HepG2 (cell line): ENCODE data around the gene ZNF282. TPM values are rescaled to one million over a fixed set of nuclear protein-coding genes. Genes with fewer than 3 reads are reported as not detected.

Experiments used
- FOXJ3 ChIP-seq: sonication (generic); formaldehyde crosslinking; IDR thresholded peaks from 2 replicates; pipeline ENCODE4 v1.4.0; 2020; ENCODE audit warnings: missing genetic modification reagents, mild to moderate bottlenecking, borderline replicate concordance
- MAFG ChIP-seq: sonication (generic); formaldehyde crosslinking; IDR thresholded peaks from 2 replicates; pipeline ENCODE4 v1.5.1; 2020; ENCODE audit warnings: mild to moderate bottlenecking, missing genetic modification reagents
- MED1 ChIP-seq: sonication (generic); formaldehyde crosslinking; IDR thresholded peaks from 2 replicates; pipeline ENCODE4 v1.4.0; 2020; ENCODE audit warnings: missing genetic modification reagents
- MIXL1 ChIP-seq: IDR thresholded peaks from 2 replicates; pipeline ENCODE4 v1.6.1; 2016
- NFE2 ChIP-seq: sonication (generic); formaldehyde crosslinking; IDR thresholded peaks from 2 replicates; pipeline ENCODE4 v1.4.0; 2020; ENCODE audit warnings: missing genetic modification reagents
- PRMT3 ChIP-seq: sonication (generic); formaldehyde crosslinking; IDR thresholded peaks from 2 replicates; pipeline ENCODE4 v1.8.1; 2022; ENCODE audit warnings: low read depth, mild to moderate bottlenecking, moderate library complexity, missing genetic modification reagents, borderline replicate concordance
- REXO4 ChIP-seq: sonication (generic); formaldehyde crosslinking; IDR thresholded peaks from 2 replicates; pipeline ENCODE4 v1.8.0; 2022; ENCODE audit warnings: missing genetic modification reagents, mild to moderate bottlenecking, borderline replicate concordance
- TFAP4 ChIP-seq: sonication (generic); IDR thresholded peaks from 2 replicates; pipeline ENCODE4 v1.6.1; 2016; ENCODE audit warnings: low read depth, borderline replicate concordance
- ZFP36 ChIP-seq: fragments of 150-350 bp; IDR thresholded peaks from 2 replicates; pipeline ENCODE4 v1.6.1; 2018; ENCODE audit warnings: borderline replicate concordance, low read length, low read depth; ENCODE audit not compliant: partially characterized antibody
- ZKSCAN5 ChIP-seq: sonication (generic); formaldehyde crosslinking; IDR thresholded peaks from 2 replicates; pipeline ENCODE4 v1.5.1; 2020; ENCODE audit warnings: mild to moderate bottlenecking, missing genetic modification reagents
- ZNF251 ChIP-seq: sonication (generic); formaldehyde crosslinking; IDR thresholded peaks from 2 replicates; pipeline ENCODE4 v1.9.0; 2021; ENCODE audit warnings: mild to moderate bottlenecking, missing genetic modification reagents
- ZNF441 ChIP-seq: sonication (generic); formaldehyde crosslinking; IDR thresholded peaks from 2 replicates; pipeline ENCODE4 v1.7.0; 2021; ENCODE audit warnings: missing genetic modification reagents, borderline replicate concordance
- ZNF556 ChIP-seq: sonication (generic); formaldehyde crosslinking; IDR thresholded peaks from 2 replicates; pipeline ENCODE4 v1.4.0; 2020; ENCODE audit warnings: mild to moderate bottlenecking, missing genetic modification reagents, borderline replicate concordance
- ZNF687 ChIP-seq: sonication (generic); formaldehyde crosslinking; IDR thresholded peaks from 2 replicates; pipeline ENCODE4 v1.5.1; 2020; ENCODE audit warnings: mild to moderate bottlenecking, missing genetic modification reagents, moderate library complexity
- ZNF777 ChIP-seq: sonication (generic); formaldehyde crosslinking; IDR thresholded peaks from 2 replicates; pipeline ENCODE4 v1.4.0; 2020; ENCODE audit warnings: missing genetic modification reagents
- ZNF883 ChIP-seq: sonication (generic); formaldehyde crosslinking; IDR thresholded peaks from 2 replicates; pipeline ENCODE4 v1.5.1; 2020; ENCODE audit warnings: mild to moderate bottlenecking, missing genetic modification reagents; ENCODE audit errors: not compliant biosample characterization
- polyA plus RNA-seq, 8 experiments: library from polyadenylated mRNA; depleted of rRNA in 3 of 8; stranded (reverse) in 7 of 8; unstranded in 1 of 8; fragments of >200 nt; fragmentation: Illumina TruSeq in 4 of 8; extraction: Trizol in 4 of 8; gene quantifications; 2 replicates each; pipeline versions ENCODE4 v1.2.1 to v1.2.3, GENCODE V29; 2011 to 2016; ENCODE audit warnings: low read depth in 4 of 8, missing spikeins in 1 of 8, mixed read lengths in 1 of 8; ENCODE audit not compliant: insufficient read depth in 1 of 8
- total RNA-seq, 5 experiments: library from RNA; depleted of rRNA; stranded (reverse); fragments of >200 nt; fragmentation: Illumina TruSeq; extraction: Trizol; gene quantifications; 2 replicates each; pipeline ENCODE4 v1.2.3, GENCODE V29; 2016; ENCODE audit warnings: low read depth in 1 of 5
- TF ChIP-seq, protein P1 (sequence below): sonication (generic); formaldehyde crosslinking; IDR thresholded peaks from 2 replicates; pipeline ENCODE4 v1.9.0; 2021; ENCODE audit warnings: missing genetic modification reagents, mild to moderate bottlenecking, borderline replicate concordance
- TF ChIP-seq, protein P2 (sequence below): sonication (generic); formaldehyde crosslinking; IDR thresholded peaks from 2 replicates; pipeline ENCODE4 v1.8.0; 2022; ENCODE audit warnings: mild to moderate bottlenecking, missing genetic modification reagents, borderline replicate concordance
- TF ChIP-seq, protein P3 (sequence below): sonication (generic); formaldehyde crosslinking; IDR thresholded peaks from 2 replicates; pipeline ENCODE4 v1.4.0; 2020; ENCODE audit warnings: mild to moderate bottlenecking, missing genetic modification reagents

ZNF282 gene
- total and polyA plus RNA-seq, 2 of the 13 experiments (the other 11 are each of a cell fraction or from before 2014, with no cell fraction given): 9.1 to 20.9 TPM

- TF ChIP-seq, protein P1, sequence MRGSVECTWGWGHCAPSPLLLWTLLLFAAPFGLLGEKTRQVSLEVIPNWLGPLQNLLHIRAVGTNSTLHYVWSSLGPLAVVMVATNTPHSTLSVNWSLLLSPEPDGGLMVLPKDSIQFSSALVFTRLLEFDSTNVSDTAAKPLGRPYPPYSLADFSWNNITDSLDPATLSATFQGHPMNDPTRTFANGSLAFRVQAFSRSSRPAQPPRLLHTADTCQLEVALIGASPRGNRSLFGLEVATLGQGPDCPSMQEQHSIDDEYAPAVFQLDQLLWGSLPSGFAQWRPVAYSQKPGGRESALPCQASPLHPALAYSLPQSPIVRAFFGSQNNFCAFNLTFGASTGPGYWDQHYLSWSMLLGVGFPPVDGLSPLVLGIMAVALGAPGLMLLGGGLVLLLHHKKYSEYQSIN (CRISPR knock-in tag): no peak
- peak; percentile 70; the same call in 1 of the 2 replicates for TF ChIP-seq TFAP4
- TF ChIP-seq FOXJ3: no peak
- TF ChIP-seq, protein P2, sequence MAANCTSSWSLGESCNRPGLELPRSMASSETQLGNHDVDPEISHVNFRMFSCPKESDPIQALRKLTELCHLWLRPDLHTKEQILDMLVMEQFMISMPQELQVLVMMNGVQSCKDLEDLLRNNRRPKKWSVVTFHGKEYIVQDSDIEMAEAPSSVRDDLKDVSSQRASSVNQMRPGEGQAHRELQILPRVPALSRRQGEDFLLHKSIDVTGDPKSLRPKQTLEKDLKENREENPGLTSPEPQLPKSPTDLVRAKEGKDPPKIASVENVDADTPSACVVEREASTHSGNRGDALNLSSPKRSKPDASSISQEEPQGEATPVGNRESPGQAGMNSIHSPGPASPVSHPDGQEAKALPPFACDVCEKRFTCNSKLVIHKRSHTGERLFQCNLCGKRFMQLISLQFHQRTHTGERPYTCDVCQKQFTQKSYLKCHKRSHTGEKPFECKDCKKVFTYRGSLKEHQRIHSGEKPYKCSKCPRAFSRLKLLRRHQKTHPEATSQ (CRISPR knock-in tag): 0 out of 2 replicates have a peak, but pooled peaks have one; percentile 55
- no peak for TF ChIP-seq ZNF556 (CRISPR knock-in tag)
- no peak for TF ChIP-seq MAFG (CRISPR knock-in tag)
- no peak for TF ChIP-seq MIXL1
- TF ChIP-seq MED1 (CRISPR knock-in tag): peak; percentile 46
- TF ChIP-seq ZNF251 (CRISPR knock-in tag): no peak
- TF ChIP-seq REXO4 (CRISPR knock-in tag): no peak
- TF ChIP-seq ZKSCAN5 (CRISPR knock-in tag): no peak
- peak; percentile 31 for TF ChIP-seq ZNF687 (CRISPR knock-in tag)
- no peak for TF ChIP-seq ZNF883 (CRISPR knock-in tag)
- TF ChIP-seq ZNF777 (CRISPR knock-in tag): peak; percentile 95
- no peak for TF ChIP-seq PRMT3 (CRISPR knock-in tag)
- TF ChIP-seq NFE2: no peak
- 0 out of 2 replicates have a peak, but pooled peaks have one; percentile 63 for TF ChIP-seq ZNF441 (CRISPR knock-in tag)
- TF ChIP-seq ZFP36: no peak
- TF ChIP-seq, protein P3, sequence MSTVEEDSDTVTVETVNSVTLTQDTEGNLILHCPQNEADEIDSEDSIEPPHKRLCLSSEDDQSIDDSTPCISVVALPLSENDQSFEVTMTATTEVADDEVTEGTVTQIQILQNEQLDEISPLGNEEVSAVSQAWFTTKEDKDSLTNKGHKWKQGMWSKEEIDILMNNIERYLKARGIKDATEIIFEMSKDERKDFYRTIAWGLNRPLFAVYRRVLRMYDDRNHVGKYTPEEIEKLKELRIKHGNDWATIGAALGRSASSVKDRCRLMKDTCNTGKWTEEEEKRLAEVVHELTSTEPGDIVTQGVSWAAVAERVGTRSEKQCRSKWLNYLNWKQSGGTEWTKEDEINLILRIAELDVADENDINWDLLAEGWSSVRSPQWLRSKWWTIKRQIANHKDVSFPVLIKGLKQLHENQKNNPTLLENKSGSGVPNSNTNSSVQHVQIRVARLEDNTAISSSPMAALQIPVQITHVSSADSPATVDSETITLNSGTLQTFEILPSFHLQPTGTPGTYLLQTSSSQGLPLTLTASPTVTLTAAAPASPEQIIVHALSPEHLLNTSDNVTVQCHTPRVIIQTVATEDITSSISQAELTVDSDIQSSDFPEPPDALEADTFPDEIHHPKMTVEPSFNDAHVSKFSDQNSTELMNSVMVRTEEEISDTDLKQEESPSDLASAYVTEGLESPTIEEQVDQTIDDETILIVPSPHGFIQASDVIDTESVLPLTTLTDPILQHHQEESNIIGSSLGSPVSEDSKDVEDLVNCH (CRISPR knock-in tag): no peak
Measured at GRCh38 chr7:149147072-149147751, 48.1 kb upstream of the ZNF282 start, which contains the start of gene ZNF398 (continued).
